ENCODE data around the gene WNT7B.

GRCh38 chr22:45948081-45948648 is 28.8 kb downstream of the WNT7B start:
- TF ChIP-seq CTCF (IDR thresholded peaks at IDR 0.05), result no peak
- TF ChIP-seq EZH2phosphoT487 (IDR thresholded peaks at IDR 0.05; ENCODE audit: borderline replicate concordance, low read depth), result no peak
- no peak for TF ChIP-seq POLR2AphosphoS5 (IDR thresholded peaks at IDR 0.05; ENCODE audit: low read depth, low read length)
- TF ChIP-seq ELF1 (IDR thresholded peaks at IDR 0.05), result no peak
- TF ChIP-seq MEF2A (IDR thresholded peaks at IDR 0.05; ENCODE audit: borderline replicate concordance, low read depth), result no peak
- TF ChIP-seq CHD2 (IDR thresholded peaks at IDR 0.05; ENCODE audit: low read length, partially characterized antibody), result no peak
- no peak for TF ChIP-seq TCF12 (IDR thresholded peaks at IDR 0.05)
